SK-N-SH treated with all-trans-retinoic acid at 6 μM for 48 hours (cell line): ENCODE measurements around the gene IFI27L2.
A peak's percentile ranks its signal among the peaks of the same experiment; 100 is the strongest.

Experiments used
- ATAC-seq: fragments of 200-7000 bp; cut with Tn5 transposase; 3 replicates; pipeline ENCODE4 v1.9.1; 2020; ENCODE audit warnings: mild to moderate bottlenecking, moderate library complexity
- ARNTL ChIP-seq: fragments of 450-650 bp; formaldehyde crosslinking; IDR thresholded peaks from 2 replicates; pipeline ENCODE4 v1.5.0; 2020; ENCODE audit warnings: low read depth, mild to moderate bottlenecking, moderate library complexity, borderline replicate concordance
- BACH2 ChIP-seq: fragments of 250-450 bp; sonication (Bioruptor Pico); IDR thresholded peaks from 2 replicates; pipeline ENCODE4 v1.9.0; 2021; ENCODE audit warnings: mild to moderate bottlenecking, borderline replicate concordance
- CSDC2 ChIP-seq: fragments of 250-450 bp; sonication (Bioruptor Pico); IDR thresholded peaks from 2 replicates; pipeline ENCODE4 v1.5.0; 2020; ENCODE audit warnings: mild to moderate bottlenecking, moderate library complexity
- ESRRG ChIP-seq: fragments of 250-450 bp; sonication (Bioruptor Pico); IDR thresholded peaks from 2 replicates; pipeline ENCODE4 v1.6.1; 2021; ENCODE audit warnings: mild to moderate bottlenecking
- OSR1 ChIP-seq: fragments of 250-450 bp; sonication (Bioruptor Pico); IDR thresholded peaks from 2 replicates; pipeline ENCODE4 v1.8.0; 2022; ENCODE audit warnings: moderate library complexity, mild to moderate bottlenecking, inconsistent platforms
- PPARA ChIP-seq: fragments of 250-450 bp; sonication (Bioruptor Pico); IDR thresholded peaks from 2 replicates; pipeline ENCODE4 v1.5.0; 2020; ENCODE audit warnings: mild to moderate bottlenecking, borderline replicate concordance
- RARB ChIP-seq: fragments of 250-450 bp; sonication (Bioruptor Pico); IDR thresholded peaks from 2 replicates; pipeline ENCODE4 v1.8.0; 2021; ENCODE audit warnings: mild to moderate bottlenecking, moderate library complexity
- SNAI2 ChIP-seq: fragments of 250-450 bp; sonication (Bioruptor Pico); IDR thresholded peaks from 2 replicates; pipeline ENCODE4 v1.5.0; 2020; ENCODE audit warnings: mild to moderate bottlenecking, moderate library complexity
- TCF4 ChIP-seq: fragments of 250-450 bp; sonication (Bioruptor Pico); IDR thresholded peaks from 2 replicates; pipeline ENCODE4 v1.8.0; 2021; ENCODE audit warnings: mild to moderate bottlenecking, moderate library complexity, borderline replicate concordance
- TOX ChIP-seq: fragments of 250-450 bp; sonication (Bioruptor Pico); IDR thresholded peaks from 2 replicates; pipeline ENCODE4 v1.8.0; 2021; ENCODE audit warnings: mild to moderate bottlenecking, moderate library complexity, borderline replicate concordance
- ZC3H10 ChIP-seq: fragments of 250-450 bp; sonication (Bioruptor Pico); IDR thresholded peaks from 2 replicates; pipeline ENCODE4 v1.5.1; 2021; ENCODE audit warnings: mild to moderate bottlenecking, moderate library complexity
- ZFP3 ChIP-seq: fragments of 250-450 bp; sonication (Bioruptor Pico); IDR thresholded peaks from 2 replicates; pipeline ENCODE4 v1.5.0; 2020; ENCODE audit warnings: mild to moderate bottlenecking, moderate library complexity
- ZNF565 ChIP-seq: fragments of 450-650 bp; formaldehyde crosslinking; conservative IDR thresholded peaks from 2 replicates; pipeline ENCODE4 v1.5.0; 2020; ENCODE audit warnings: low read depth, mild to moderate bottlenecking, moderate library complexity
- ZNF70 ChIP-seq: fragments of 450-650 bp; formaldehyde crosslinking; IDR thresholded peaks from 2 replicates; pipeline ENCODE4 v1.5.0; 2020; ENCODE audit warnings: mild to moderate bottlenecking, moderate library complexity
- ZNF8 ChIP-seq: fragments of 450-650 bp; formaldehyde crosslinking; IDR thresholded peaks from 2 replicates; pipeline ENCODE4 v1.5.0; 2020; ENCODE audit warnings: mild to moderate bottlenecking, moderate library complexity
- TF ChIP-seq, protein P1 (sequence below): fragments of 250-450 bp; sonication (Bioruptor Pico); IDR thresholded peaks from 2 replicates; pipeline ENCODE4 v1.5.1; 2020; ENCODE audit warnings: low read depth, mild to moderate bottlenecking, moderate library complexity
- TF ChIP-seq, protein P2 (sequence below): fragments of 250-450 bp; sonication (Bioruptor Pico); IDR thresholded peaks from 2 replicates; pipeline ENCODE4 v1.5.0; 2020; ENCODE audit warnings: mild to moderate bottlenecking, moderate library complexity
- TF ChIP-seq, protein P3 (sequence below): fragments of 250-450 bp; sonication (Bioruptor Pico); IDR thresholded peaks from 2 replicates; pipeline ENCODE4 v1.5.1; 2021; ENCODE audit warnings: mild to moderate bottlenecking, moderate library complexity
- TF ChIP-seq, protein P4 (sequence below): fragments of 250-450 bp; sonication (Bioruptor Pico); IDR thresholded peaks from 2 replicates; pipeline ENCODE4 v1.8.0; 2020; ENCODE audit warnings: mild to moderate bottlenecking, moderate library complexity, borderline replicate concordance

The IFI27L2 gene

DNA sequence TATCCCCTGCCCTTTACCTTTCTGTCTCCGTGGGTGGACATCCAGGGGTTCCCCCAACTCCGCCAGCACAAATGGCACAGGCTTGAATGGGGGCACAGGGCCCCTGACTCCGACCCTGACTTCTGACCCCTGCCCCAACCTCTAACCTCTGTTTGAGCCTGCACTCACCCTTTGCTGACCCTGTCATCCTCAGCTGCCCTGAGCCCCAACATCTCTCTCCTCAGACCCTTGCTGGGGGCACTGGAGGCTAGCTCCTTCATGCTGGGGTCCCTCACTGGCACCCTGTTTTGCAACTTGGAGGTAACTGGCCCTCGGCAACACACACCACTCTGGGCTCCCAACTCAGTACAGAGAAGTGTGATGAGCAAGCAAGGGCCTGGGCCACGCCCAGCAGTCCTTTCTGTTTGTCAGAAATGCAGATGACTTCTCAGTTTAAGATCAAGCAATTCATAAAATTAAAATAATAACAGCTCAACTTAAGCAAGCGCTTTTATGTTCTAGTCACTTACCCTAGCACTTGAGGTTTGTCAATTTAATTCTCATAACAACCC, 16.8 kb downstream of the IFI27L2 start:
- TF ChIP-seq ZNF565 (CRISPR knock-in tag) (no peak), ESRRG (CRISPR knock-in tag) (no peak), PPARA (no peak), CSDC2 (no peak), OSR1 (CRISPR knock-in tag) (no peak), RARB (no peak), ZC3H10 (CRISPR knock-in tag) (no peak)
- TF ChIP-seq, protein P1, sequence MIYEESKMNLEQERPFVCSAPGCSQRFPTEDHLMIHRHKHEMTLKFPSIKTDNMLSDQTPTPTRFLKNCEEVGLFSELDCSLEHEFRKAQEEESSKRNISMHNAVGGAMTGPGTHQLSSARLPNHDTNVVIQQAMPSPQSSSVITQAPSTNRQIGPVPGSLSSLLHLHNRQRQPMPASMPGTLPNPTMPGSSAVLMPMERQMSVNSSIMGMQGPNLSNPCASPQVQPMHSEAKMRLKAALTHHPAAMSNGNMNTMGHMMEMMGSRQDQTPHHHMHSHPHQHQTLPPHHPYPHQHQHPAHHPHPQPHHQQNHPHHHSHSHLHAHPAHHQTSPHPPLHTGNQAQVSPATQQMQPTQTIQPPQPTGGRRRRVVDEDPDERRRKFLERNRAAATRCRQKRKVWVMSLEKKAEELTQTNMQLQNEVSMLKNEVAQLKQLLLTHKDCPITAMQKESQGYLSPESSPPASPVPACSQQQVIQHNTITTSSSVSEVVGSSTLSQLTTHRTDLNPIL (CRISPR knock-in tag): no peak
- ATAC-seq: no peak

DNA sequence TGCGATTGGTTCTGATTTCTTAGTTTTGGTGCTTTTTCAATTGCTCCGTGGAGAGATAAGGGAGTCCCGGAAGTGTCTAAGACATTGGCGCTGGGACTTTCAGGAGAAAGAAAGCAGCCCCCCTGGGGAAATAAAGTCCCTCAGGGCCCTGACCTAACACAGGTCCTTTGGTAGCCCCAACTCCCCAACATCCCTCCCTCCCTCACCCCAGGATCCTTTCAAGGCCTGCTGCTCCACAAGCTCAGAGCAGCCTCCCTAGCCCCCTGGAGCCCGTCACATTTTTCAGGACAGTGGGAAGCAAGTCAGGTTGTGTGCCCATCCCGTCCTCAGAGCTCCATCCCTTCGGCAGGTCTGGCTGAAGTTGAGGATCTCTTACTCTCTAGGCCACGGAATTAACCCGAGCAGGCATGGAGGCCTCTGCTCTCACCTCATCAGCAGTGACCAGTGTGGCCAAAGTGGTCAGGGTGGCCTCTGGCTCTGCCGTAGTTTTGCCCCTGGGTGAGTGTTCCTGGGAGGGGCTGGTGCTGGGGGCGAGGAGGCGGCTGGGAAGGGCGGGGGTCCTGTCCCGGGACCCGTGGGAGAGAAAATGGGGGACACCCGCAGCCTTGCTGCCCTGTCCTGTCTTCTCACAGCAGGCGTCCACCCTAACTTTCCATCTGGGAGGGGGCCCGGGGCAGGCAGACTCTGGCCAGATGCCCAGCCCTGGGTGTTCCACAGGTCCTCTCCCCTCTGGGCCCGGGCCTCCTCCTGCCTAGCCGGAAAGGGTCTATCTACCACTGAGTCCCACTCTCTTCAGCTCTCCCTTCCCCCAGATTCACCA, 17.9 kb downstream of the IFI27L2 start:
- TF ChIP-seq ZNF8: no peak
- no peak for TF ChIP-seq TOX
- no peak for TF ChIP-seq ESRRG (CRISPR knock-in tag)
- TF ChIP-seq ZC3H10 (CRISPR knock-in tag): no peak
- TF ChIP-seq, all 23 proteins: peak for 0
- ATAC-seq: no peak

DNA sequence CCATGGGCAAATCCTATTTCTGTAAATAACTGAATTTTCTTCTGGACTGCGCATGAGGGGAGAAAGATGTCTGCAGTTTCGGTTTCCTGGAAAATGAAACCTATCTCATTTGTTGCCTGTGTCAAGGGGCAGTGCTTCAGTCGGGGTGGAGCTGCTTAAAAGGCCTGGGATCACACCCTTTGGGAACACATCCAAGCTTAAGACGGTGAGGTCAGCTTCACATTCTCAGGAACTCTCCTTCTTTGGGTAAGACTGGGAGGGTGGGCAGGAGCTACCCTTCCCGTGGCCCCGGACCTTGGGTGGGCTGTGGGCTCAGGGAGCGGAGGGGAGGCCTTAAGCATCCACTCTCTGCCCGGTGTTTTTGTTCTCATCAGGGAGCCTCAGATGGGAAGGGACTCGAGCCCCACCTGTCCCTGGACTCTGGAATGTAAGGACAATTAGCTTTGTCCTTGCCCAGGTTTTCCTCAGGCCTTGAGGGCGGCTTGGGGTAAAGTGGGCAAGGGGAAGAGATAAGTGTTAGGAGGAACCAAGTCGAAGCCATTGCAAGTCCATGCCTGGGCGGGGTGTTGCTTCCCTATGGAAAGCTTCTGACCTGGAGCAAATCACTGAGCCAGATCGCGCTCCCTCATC, 18.7 kb downstream of the IFI27L2 start, which contains the start of gene IFI27:
Gene IFI27 (plus strand): TSS at position 185 of the 630 bp plus-strand sequence.
- peak; percentile 41 for ATAC-seq
- TF ChIP-seq ZC3H10 (CRISPR knock-in tag): no peak
- TF ChIP-seq TCF4 (CRISPR knock-in tag): no peak
- TF ChIP-seq CSDC2: no peak
- TF ChIP-seq ZNF8: no peak
- TF ChIP-seq, protein P1 (CRISPR knock-in tag): no peak
- no peak for TF ChIP-seq ZFP3 (CRISPR knock-in tag)
- TF ChIP-seq ZNF70 (CRISPR knock-in tag): no peak
- no peak for TF ChIP-seq ARNTL (CRISPR knock-in tag)
- no peak for TF ChIP-seq OSR1 (CRISPR knock-in tag)
- TF ChIP-seq SNAI2 (CRISPR knock-in tag): no peak
- TF ChIP-seq BACH2: no peak
- TF ChIP-seq, all 23 proteins: peak for 0

DNA sequence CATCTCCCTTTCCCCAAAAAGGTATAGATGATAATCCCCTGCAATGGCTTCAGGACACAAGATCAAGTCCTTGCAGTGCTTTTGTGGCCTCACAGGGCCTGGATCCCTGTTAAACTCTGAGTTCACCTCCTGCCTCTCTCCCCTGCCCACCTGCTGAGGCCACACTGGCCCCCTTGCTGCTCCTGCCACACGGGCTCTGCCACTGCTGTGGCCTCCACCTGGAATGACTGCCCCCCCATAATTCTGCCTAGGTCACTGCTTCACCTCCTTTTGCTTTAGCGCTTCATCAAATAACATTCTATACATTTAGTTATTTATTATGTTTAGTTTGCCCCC, 19.5 kb downstream of the IFI27L2 start:
- ATAC-seq: no peak
- TF ChIP-seq, protein P2, sequence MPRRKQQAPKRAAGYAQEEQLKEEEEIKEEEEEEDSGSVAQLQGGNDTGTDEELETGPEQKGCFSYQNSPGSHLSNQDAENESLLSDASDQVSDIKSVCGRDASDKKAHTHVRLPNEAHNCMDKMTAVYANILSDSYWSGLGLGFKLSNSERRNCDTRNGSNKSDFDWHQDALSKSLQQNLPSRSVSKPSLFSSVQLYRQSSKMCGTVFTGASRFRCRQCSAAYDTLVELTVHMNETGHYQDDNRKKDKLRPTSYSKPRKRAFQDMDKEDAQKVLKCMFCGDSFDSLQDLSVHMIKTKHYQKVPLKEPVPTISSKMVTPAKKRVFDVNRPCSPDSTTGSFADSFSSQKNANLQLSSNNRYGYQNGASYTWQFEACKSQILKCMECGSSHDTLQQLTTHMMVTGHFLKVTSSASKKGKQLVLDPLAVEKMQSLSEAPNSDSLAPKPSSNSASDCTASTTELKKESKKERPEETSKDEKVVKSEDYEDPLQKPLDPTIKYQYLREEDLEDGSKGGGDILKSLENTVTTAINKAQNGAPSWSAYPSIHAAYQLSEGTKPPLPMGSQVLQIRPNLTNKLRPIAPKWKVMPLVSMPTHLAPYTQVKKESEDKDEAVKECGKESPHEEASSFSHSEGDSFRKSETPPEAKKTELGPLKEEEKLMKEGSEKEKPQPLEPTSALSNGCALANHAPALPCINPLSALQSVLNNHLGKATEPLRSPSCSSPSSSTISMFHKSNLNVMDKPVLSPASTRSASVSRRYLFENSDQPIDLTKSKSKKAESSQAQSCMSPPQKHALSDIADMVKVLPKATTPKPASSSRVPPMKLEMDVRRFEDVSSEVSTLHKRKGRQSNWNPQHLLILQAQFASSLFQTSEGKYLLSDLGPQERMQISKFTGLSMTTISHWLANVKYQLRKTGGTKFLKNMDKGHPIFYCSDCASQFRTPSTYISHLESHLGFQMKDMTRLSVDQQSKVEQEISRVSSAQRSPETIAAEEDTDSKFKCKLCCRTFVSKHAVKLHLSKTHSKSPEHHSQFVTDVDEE: no peak
- TF ChIP-seq ZNF70 (CRISPR knock-in tag): no peak
- TF ChIP-seq SNAI2 (CRISPR knock-in tag): no peak
- no peak for TF ChIP-seq TOX
- TF ChIP-seq ZNF565 (CRISPR knock-in tag): no peak
- no peak for TF ChIP-seq ZFP3 (CRISPR knock-in tag)
- TF ChIP-seq ZC3H10 (CRISPR knock-in tag): no peak
- TF ChIP-seq, protein P3, sequence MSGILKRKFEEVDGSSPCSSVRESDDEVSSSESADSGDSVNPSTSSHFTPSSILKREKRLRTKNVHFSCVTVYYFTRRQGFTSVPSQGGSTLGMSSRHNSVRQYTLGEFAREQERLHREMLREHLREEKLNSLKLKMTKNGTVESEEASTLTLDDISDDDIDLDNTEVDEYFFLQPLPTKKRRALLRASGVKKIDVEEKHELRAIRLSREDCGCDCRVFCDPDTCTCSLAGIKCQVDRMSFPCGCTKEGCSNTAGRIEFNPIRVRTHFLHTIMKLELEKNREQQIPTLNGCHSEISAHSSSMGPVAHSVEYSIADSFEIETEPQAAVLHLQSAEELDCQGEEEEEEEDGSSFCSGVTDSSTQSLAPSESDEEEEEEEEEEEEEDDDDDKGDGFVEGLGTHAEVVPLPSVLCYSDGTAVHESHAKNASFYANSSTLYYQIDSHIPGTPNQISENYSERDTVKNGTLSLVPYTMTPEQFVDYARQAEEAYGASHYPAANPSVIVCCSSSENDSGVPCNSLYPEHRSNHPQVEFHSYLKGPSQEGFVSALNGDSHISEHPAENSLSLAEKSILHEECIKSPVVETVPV (CRISPR knock-in tag): no peak
- no peak for TF ChIP-seq CSDC2

DNA sequence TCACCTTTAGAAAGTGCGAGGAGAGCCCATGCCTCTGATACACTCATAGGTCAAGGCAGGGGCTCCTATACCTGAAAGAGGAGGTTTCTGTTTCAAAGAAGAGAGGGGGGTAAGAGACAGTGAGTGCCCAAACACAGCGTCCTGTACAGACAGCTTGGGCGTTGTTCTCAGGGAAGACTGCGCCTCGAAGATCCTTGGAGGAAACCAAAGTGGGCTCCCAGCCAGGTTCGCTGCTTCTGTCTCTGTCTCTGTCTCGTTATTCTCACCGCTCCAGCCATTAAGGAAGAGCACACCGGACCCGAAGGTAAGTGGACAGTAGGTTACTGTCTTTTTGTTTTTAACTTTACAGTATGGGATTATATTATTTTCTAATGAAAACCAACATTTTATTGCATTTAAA, 24.7 kb downstream of the IFI27L2 start:
- TF ChIP-seq ESRRG (CRISPR knock-in tag) (no peak), CSDC2 (no peak), TOX (no peak)
- TF ChIP-seq, protein P4, sequence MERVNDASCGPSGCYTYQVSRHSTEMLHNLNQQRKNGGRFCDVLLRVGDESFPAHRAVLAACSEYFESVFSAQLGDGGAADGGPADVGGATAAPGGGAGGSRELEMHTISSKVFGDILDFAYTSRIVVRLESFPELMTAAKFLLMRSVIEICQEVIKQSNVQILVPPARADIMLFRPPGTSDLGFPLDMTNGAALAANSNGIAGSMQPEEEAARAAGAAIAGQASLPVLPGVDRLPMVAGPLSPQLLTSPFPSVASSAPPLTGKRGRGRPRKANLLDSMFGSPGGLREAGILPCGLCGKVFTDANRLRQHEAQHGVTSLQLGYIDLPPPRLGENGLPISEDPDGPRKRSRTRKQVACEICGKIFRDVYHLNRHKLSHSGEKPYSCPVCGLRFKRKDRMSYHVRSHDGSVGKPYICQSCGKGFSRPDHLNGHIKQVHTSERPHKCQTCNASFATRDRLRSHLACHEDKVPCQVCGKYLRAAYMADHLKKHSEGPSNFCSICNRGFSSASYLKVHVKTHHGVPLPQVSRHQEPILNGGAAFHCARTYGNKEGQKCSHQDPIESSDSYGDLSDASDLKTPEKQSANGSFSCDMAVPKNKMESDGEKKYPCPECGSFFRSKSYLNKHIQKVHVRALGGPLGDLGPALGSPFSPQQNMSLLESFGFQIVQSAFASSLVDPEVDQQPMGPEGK (CRISPR knock-in tag): no peak
- no peak for ATAC-seq
